GDM1 (cell line): ENCODE measurements around the gene ANKS1B.

Experiments
- DNase-seq: peaks from one replicate; lab custom pipeline; 2025; lab: John Stamatoyannopoulos, UW

The ANKS1B gene

GRCh38 chr12:99200711-99201384 is 783.9 kb downstream of the ANKS1B start:
- no peak for DNase-seq

- no peak for DNase-seq
These were observed 789.3 kb downstream of the ANKS1B start for GRCh38 chr12:99195474-99195873.

- DNase-seq, result no peak
These were observed 792.2 kb downstream of the ANKS1B start for GRCh38 chr12:99192489-99192888.

- DNase-seq, result no peak
These were observed 807.9 kb downstream of the ANKS1B start for GRCh38 chr12:99176871-99177270.

- DNase-seq, result no peak
These were observed 814.3 kb downstream of the ANKS1B start for GRCh38 chr12:99170461-99170860.

GRCh38 chr12:99170037-99170436 is 814.7 kb downstream of the ANKS1B start:
- DNase-seq, result no peak

GRCh38 chr12:99157946-99158345 is 826.8 kb downstream of the ANKS1B start:
- no peak for DNase-seq

- DNase-seq, result no peak
These were observed 829.8 kb downstream of the ANKS1B start for GRCh38 chr12:99154983-99155336.

- no peak for DNase-seq
These were observed 830.3 kb downstream of the ANKS1B start for GRCh38 chr12:99154216-99154982.

- DNase-seq, result no peak
These were observed 831.4 kb downstream of the ANKS1B start for GRCh38 chr12:99153293-99153692.

- no peak for DNase-seq
These were observed 832.4 kb downstream of the ANKS1B start for GRCh38 chr12:99152337-99152736.

GRCh38 chr12:99151744-99152143 is 833.0 kb downstream of the ANKS1B start:
- no peak for DNase-seq

GRCh38 chr12:99147130-99147529 is 837.6 kb downstream of the ANKS1B start:
- no peak for DNase-seq

- DNase-seq, result no peak
These were observed 838.0 kb downstream of the ANKS1B start for GRCh38 chr12:99146730-99147129.

GRCh38 chr12:99146185-99146584 is 838.6 kb downstream of the ANKS1B start:
- DNase-seq, result no peak

- no peak for DNase-seq
These were observed 842.1 kb downstream of the ANKS1B start for GRCh38 chr12:99142651-99143050.

- DNase-seq, result no peak
These were observed 844.6 kb downstream of the ANKS1B start for GRCh38 chr12:99140017-99140720.

- DNase-seq, result no peak
These were observed 846.3 kb downstream of the ANKS1B start for GRCh38 chr12:99138393-99138792.

GRCh38 chr12:99137124-99137855 is 847.4 kb downstream of the ANKS1B start:
- DNase-seq, result no peak

- no peak for DNase-seq
These were observed 848.2 kb downstream of the ANKS1B start for GRCh38 chr12:99136516-99136915.

GRCh38 chr12:99135376-99135775 is 849.4 kb downstream of the ANKS1B start:
- no peak for DNase-seq

GRCh38 chr12:99133401-99133800 is 851.3 kb downstream of the ANKS1B start:
- no peak for DNase-seq
